ENCODE results near the gene GAP43.

- TF ChIP-seq CTCF (conservative IDR thresholded peaks at IDR 0.05; ENCODE audit: low read depth, low read length), result no peak
- no peak for TF ChIP-seq EZH2 (IDR thresholded peaks at IDR 0.05; ENCODE audit: borderline replicate concordance, low read depth, low read length, poor library complexity, severe bottlenecking)
Measured at GRCh38 chr3:115676336-115676735, 53.0 kb downstream of the GAP43 start.

Data from A673 (cell line).